HCT116 (cell line): ENCODE data around the gene FANK1. TPM values are rescaled to one million over a fixed set of nuclear protein-coding genes. Genes with fewer than 3 reads are reported as not detected.

Experiments used
- ATAC-seq: fragments of 200-7000 bp; cut with Tn5 transposase; 2 replicates; pipeline ENCODE4 v1.9.1; 2020; ENCODE audit warnings: mild to moderate bottlenecking, moderate library complexity
- BruUV-seq: library from RNA; stranded (reverse); fragments of 400-500 nt; replicated peaks from 2 replicates; lab custom pipeline; 2021; lab: Mats Ljungman, UMichigan
- CTCF ChIA-PET: fragments of 300-600 bp; sonication (Branson Sonifier 250); formaldehyde crosslinking; loops from one replicate; lab custom pipeline; 2021; ENCODE audit warnings: antibody characterized with exemption; lab: Charles Lee
- POLR2A ChIA-PET: fragments of 300-600, 350-600 bp; sonication (Branson Sonifier 250); formaldehyde crosslinking; loops from one replicate; lab custom pipeline; 2021; ENCODE audit warnings: antibody characterized with exemption; lab: Charles Lee
- RAD21 ChIA-PET, 2 experiments: fragments of 300-600 bp; sonication (Branson Sonifier 250); formaldehyde crosslinking; loops; one replicate each; lab custom pipeline; 2023; ENCODE audit warnings: low total read pairs in 2 of 2; ENCODE audit not compliant: uncharacterized antibody in 2 of 2, unreplicated experiment in 2 of 2, low non-redundant PET in 1 of 2; lab: Charles Lee
- DNase-seq: peaks from one replicate; pipeline ENCODE4 v3.0.0-alpha.2; 2010; ENCODE audit warnings: low read depth, low spot score
- H2AFZ ChIP-seq: fragments of 200-600 bp; shearing (Covaris generic), sonication (generic); 2 replicates; pipeline ENCODE4 v1.6.1; 2017; ENCODE audit warnings: low read depth, mixed run types, mixed read lengths, antibody characterized with exemption, low read length; ENCODE audit not compliant: poor library complexity, severe bottlenecking
- H3K27ac ChIP-seq: 2 replicates; pipeline ENCODE4 v1.5.1; 2012; ENCODE audit warnings: low read depth, low read length
- H3K27me3 ChIP-seq: fragments of 200-600 bp; sonication (generic); 2 replicates; pipeline ENCODE4 v1.6.1; 2016; ENCODE audit warnings: mixed run types, low read length, mixed read lengths; ENCODE audit not compliant: insufficient read depth
- H3K36me3 ChIP-seq, 2 experiments: fragments of 200-500 bp in 1 of 2; fragments of 200-600 bp in 1 of 2; sonication (Bioruptor generic) in 1 of 2; sonication (generic) in 1 of 2; 2 replicates each; pipeline versions ENCODE4 v1.5.1 to v1.6.1; 2014 to 2016; ENCODE audit warnings: low read length in 2 of 2, inconsistent platforms in 1 of 2, mixed read lengths in 1 of 2, mixed run types in 1 of 2; ENCODE audit not compliant: insufficient read depth in 2 of 2, control insufficient read depth in 1 of 2
- H3K4me1 ChIP-seq, 2 experiments: fragments of 200-600 bp in 1 of 2; sonication (generic) in 1 of 2; 2 replicates each; pipeline versions ENCODE4 v1.5.1 to v1.6.1; 2012 to 2017; ENCODE audit warnings: low read length in 2 of 2, inconsistent platforms in 1 of 2, mild to moderate bottlenecking in 1 of 2, mixed read lengths in 1 of 2, mixed run types in 1 of 2, moderate library complexity in 1 of 2; ENCODE audit not compliant: insufficient read depth in 2 of 2, control insufficient read depth in 1 of 2
- H3K4me2 ChIP-seq: fragments of 200-600 bp; sonication (generic); 2 replicates; pipeline ENCODE4 v1.6.1; 2017; ENCODE audit warnings: mixed run types, low read length, mixed read lengths
- H3K4me3 ChIP-seq, 2 experiments: fragments of 200-600 bp in 1 of 2; sonication (generic) in 1 of 2; replicated peaks in 1 of 2; 2 replicates each; pipeline ENCODE4 v1.5.1; 2011 to 2016; ENCODE audit warnings: low read length in 2 of 2, control low read depth in 1 of 2, low read depth in 1 of 2, mild to moderate bottlenecking in 1 of 2, mixed read lengths in 1 of 2, mixed run types in 1 of 2
- H3K79me2 ChIP-seq: fragments of 200-600 bp; sonication (generic); 2 replicates; pipeline ENCODE4 v1.6.1; 2017; ENCODE audit warnings: mild to moderate bottlenecking, mixed run types, low read length, moderate library complexity, mixed read lengths; ENCODE audit not compliant: insufficient read depth
- H3K9ac ChIP-seq: fragments of 200-600 bp; sonication (generic); 2 replicates; pipeline ENCODE4 v1.6.1; 2016; ENCODE audit warnings: low read length, mixed read lengths
- H3K9me2 ChIP-seq: fragments of 200-600 bp; sonication (generic), shearing (Covaris generic); 2 replicates; pipeline ENCODE4 v1.6.1; 2017; ENCODE audit warnings: mixed run types, mild to moderate bottlenecking, moderate library complexity; ENCODE audit not compliant: insufficient read depth
- H3K9me3 ChIP-seq, 2 experiments: fragments of 200-500 bp in 1 of 2; fragments of 200-600 bp in 1 of 2; sonication (Bioruptor generic) in 1 of 2; sonication (generic) in 1 of 2; 2 replicates each; pipeline ENCODE4 v1.6.1; 2014 to 2017; ENCODE audit warnings: low read length in 2 of 2, mixed read lengths in 2 of 2, inconsistent platforms in 1 of 2, low read depth in 1 of 2, mild to moderate bottlenecking in 1 of 2, mixed run types in 1 of 2, moderate library complexity in 1 of 2; ENCODE audit not compliant: control insufficient read depth in 1 of 2, insufficient read depth in 1 of 2
- H4K20me1 ChIP-seq: fragments of 200-600 bp; sonication (generic), shearing (Covaris generic); 2 replicates; pipeline ENCODE4 v1.6.1; 2017; ENCODE audit warnings: mixed run types, mild to moderate bottlenecking, moderate library complexity; ENCODE audit not compliant: insufficient read depth
- CBX3 ChIP-seq: IDR thresholded peaks from 2 replicates; pipeline ENCODE4 v1.6.1; 2012; ENCODE audit warnings: low read depth
- CEBPB ChIP-seq: IDR thresholded peaks from 2 replicates; pipeline ENCODE4 v1.6.1; 2012; ENCODE audit warnings: low read depth
- CTCF ChIP-seq, 3 experiments: fragments of 200-600 bp in 1 of 3; sonication (generic) in 1 of 3; IDR thresholded peaks in 2 of 3; conservative IDR thresholded peaks in 1 of 3; 2 replicates each; pipeline ENCODE4 v1.5.1; 2012 to 2017; ENCODE audit warnings: low read depth in 2 of 3, low read length in 2 of 3, antibody characterized with exemption in 1 of 3, borderline replicate concordance in 1 of 3, control low read depth in 1 of 3, mild to moderate bottlenecking in 1 of 3, mixed read lengths in 1 of 3, mixed run types in 1 of 3, moderate library complexity in 1 of 3; ENCODE audit not compliant: insufficient read depth in 1 of 3
- EGR1 ChIP-seq: IDR thresholded peaks from 2 replicates; pipeline ENCODE4 v1.6.1; 2012; ENCODE audit warnings: low read depth
- EZH2 ChIP-seq: fragments of 200-600 bp; sonication (generic); IDR thresholded peaks from 2 replicates; pipeline ENCODE4 v1.6.1; 2017; ENCODE audit warnings: antibody characterized with exemption, mixed run types
- EZH2phosphoT487 ChIP-seq: fragments of 200-600 bp; IDR thresholded peaks from 2 replicates; pipeline ENCODE4 v1.6.1; 2018; ENCODE audit warnings: antibody characterized with exemption, borderline replicate concordance
- FOSL1 ChIP-seq: IDR thresholded peaks from 2 replicates; pipeline ENCODE4 v1.6.1; 2012; ENCODE audit warnings: low read depth
- JUND ChIP-seq: IDR thresholded peaks from 2 replicates; pipeline ENCODE4 v1.6.1; 2012
- POLR2AphosphoS5 ChIP-seq: IDR thresholded peaks from 2 replicates; pipeline ENCODE4 v1.6.1; 2011; ENCODE audit warnings: mild to moderate bottlenecking, low read depth, low read length, moderate library complexity
- TCF7L2 ChIP-seq: IDR thresholded peaks from 2 replicates; pipeline ENCODE4 v1.7.0; 2011; ENCODE audit warnings: borderline replicate concordance, inconsistent platforms; ENCODE audit not compliant: insufficient read depth, insufficient read length; ENCODE audit errors: extremely low read depth
- ZNF274 ChIP-seq: fragments of 200-500 bp; sonication (Bioruptor generic); IDR thresholded peaks from 2 replicates; pipeline ENCODE4 v1.6.1; 2014; ENCODE audit warnings: mild to moderate bottlenecking, low read depth, low read length, inconsistent platforms
- intact Hi-C: fragments of 100-400 bp; cut with micrococcal nuclease; formaldehyde crosslinking; loops from 2 replicates; pipeline ENCODE4 v1.10.0; 2022
- total RNA-seq: library from RNA; stranded (reverse); gene quantifications from one replicate; pipeline ENCODE4 v1.2.1, GENCODE V29; 2021; ENCODE audit not compliant: unreplicated experiment

Gene FANK1
- total RNA-seq, 1 experiment from 2014 or later, result 5.4 TPM

- TF ChIP-seq POLR2AphosphoS5 (no peak), CTCF (IDR thresholded peaks at IDR 0.05 in 2 of 3, conservative IDR thresholded peaks at IDR 0.05 in 1 of 3; ENCODE audit: borderline replicate concordance in 1 of 3, insufficient read depth in 1 of 3, low read depth in 2 of 3, low read length in 2 of 3) (no peak), ZNF274 (no peak)
- TF ChIP-seq, all 23 proteins: peak for 0
These were observed 99.5 kb downstream of the FANK1 start (continued) for GRCh38 chr10:125995726-125996304.

- intact Hi-C loops, result no loop called here
These were observed 101.2 kb downstream of the FANK1 start for GRCh38 chr10:125997586-125997985.

More at GRCh38 chr10:125997586-125997985, 101.2 kb downstream of the FANK1 start:
- TF ChIP-seq ZNF274 (no peak), FOSL1 (no peak), EZH2phosphoT487 (no peak), CEBPB (no peak), JUND (no peak), EGR1 (no peak), CBX3 (no peak), EZH2 (no peak), TCF7L2 (no peak)
- Histone ChIP-seq H3K27ac (no peak overlapping the region), H2AFZ (no peak overlapping the region), H3K36me3 (no peaks in the 10 kb centered on the region), H3K9ac (no peak overlapping the region), H3K79me2 (no peaks in the 10 kb centered on the region), H3K9me3 (no peaks in the 10 kb centered on the region), H3K27me3 (no peaks in the 10 kb centered on the region), H4K20me1 (no peaks in the 10 kb centered on the region), H3K4me3 (no peak overlapping the region), H3K9me2 (no peaks in the 10 kb centered on the region), H3K4me2 (no peak overlapping the region), H3K4me1 (no peaks in the 10 kb centered on the region)
- BruUV-seq, result no TSS peak
- ChIA-PET RAD21 (no interaction called here), POLR2A (no interaction called here), CTCF (no interaction called here)
- ATAC-seq (no peak), DNase-seq (no peak)
